HEK293 (cell line): Measurements from ENCODE around the gene MALRD1.

Experiments
- CTCF ChIA-PET: fragments of 350-600 bp; formaldehyde crosslinking; extraction: SDS; loops from one replicate; lab custom pipeline; 2021; ENCODE audit warnings: antibody characterized with exemption; lab: Yijun Ruan, JAX
- POLR2A ChIA-PET: fragments of 300-600 bp; formaldehyde crosslinking; extraction: SDS; loops from one replicate; lab custom pipeline; 2020; ENCODE audit warnings: antibody characterized with exemption, inconsistent platforms; lab: Yijun Ruan, JAX
- H3K27ac ChIP-seq: fragments of 200-500 bp; sonication (Bioruptor generic); 2 replicates; pipeline ENCODE4 v1.5.1; 2014; ENCODE audit warnings: low read depth, low read length, control low read depth, inconsistent platforms; ENCODE audit errors: extremely low read depth
- H3K36me3 ChIP-seq, 2 experiments: fragments of 200-500 bp in 1 of 2; sonication (Bioruptor generic) in 1 of 2; 1 replicate in 1 of 2; 2 replicates in 1 of 2; pipeline ENCODE4 v1.5.1; 2014 to 2017; ENCODE audit warnings: inconsistent platforms in 2 of 2, low read length in 2 of 2; ENCODE audit not compliant: control insufficient read depth in 2 of 2, insufficient read depth in 1 of 2
- H3K4me1 ChIP-seq: fragments of 200-500 bp; sonication (Bioruptor generic); 2 replicates; pipeline ENCODE4 v1.5.1; 2014; ENCODE audit warnings: mild to moderate bottlenecking, low read length, inconsistent platforms; ENCODE audit not compliant: control insufficient read depth, insufficient read depth
- H3K4me3 ChIP-seq: 2 replicates; pipeline ENCODE4 v1.5.1; 2011; ENCODE audit warnings: low read depth, mild to moderate bottlenecking, control low read depth, low read length, moderate library complexity
- H3K9me3 ChIP-seq: fragments of 200-500 bp; sonication (Bioruptor generic); 2 replicates; pipeline ENCODE4 v1.5.1; 2014; ENCODE audit warnings: low read depth, low read length, inconsistent platforms; ENCODE audit not compliant: control insufficient read depth, insufficient read depth
- BCL6B ChIP-seq: fragments of 450-650 bp; formaldehyde crosslinking; IDR thresholded peaks from 2 replicates; pipeline ENCODE4 v1.5.1; 2017; ENCODE audit warnings: missing biosample characterization, missing genetic modification characterization
- KLF9 ChIP-seq: fragments of 450-650 bp; formaldehyde crosslinking; IDR thresholded peaks from 2 replicates; pipeline ENCODE4 v1.5.1; 2016; ENCODE audit warnings: missing biosample characterization, missing genetic modification characterization, low read depth
- PBX3 ChIP-seq: sonication (generic); formaldehyde crosslinking; IDR thresholded peaks from 2 replicates; pipeline ENCODE4 v1.8.1; 2022; ENCODE audit warnings: mild to moderate bottlenecking, moderate library complexity, missing genetic modification reagents
- PRDM2 ChIP-seq: fragments of 450-650 bp; formaldehyde crosslinking; IDR thresholded peaks from 2 replicates; pipeline ENCODE4 v1.5.1; 2016; ENCODE audit warnings: missing biosample characterization, missing genetic modification characterization, borderline replicate concordance
- TCF7L2 ChIP-seq: IDR thresholded peaks from 2 replicates; pipeline ENCODE4 v1.6.1; 2011; ENCODE audit warnings: low read depth, mild to moderate bottlenecking, inconsistent platforms, low read length, moderate library complexity, borderline replicate concordance
- ZBTB1 ChIP-seq: fragments of 450-650 bp; formaldehyde crosslinking; IDR thresholded peaks from 2 replicates; pipeline ENCODE4 v1.5.1; 2016; ENCODE audit warnings: missing biosample characterization, missing genetic modification characterization
- ZFHX2 ChIP-seq: fragments of 450-650 bp; formaldehyde crosslinking; conservative IDR thresholded peaks from 2 replicates; pipeline ENCODE4 v1.5.1; 2016; ENCODE audit warnings: missing biosample characterization, missing genetic modification characterization
- ZNF140 ChIP-seq: fragments of 450-650 bp; formaldehyde crosslinking; IDR thresholded peaks from 2 replicates; pipeline ENCODE4 v1.5.1; 2016; ENCODE audit warnings: missing biosample characterization, missing genetic modification characterization
- ZNF174 ChIP-seq: fragments of 450-650 bp; formaldehyde crosslinking; IDR thresholded peaks from 2 replicates; pipeline ENCODE4 v1.5.0; 2017; ENCODE audit warnings: missing biosample characterization, mild to moderate bottlenecking, missing genetic modification characterization
- ZNF529 ChIP-seq: fragments of 450-650 bp; formaldehyde crosslinking; IDR thresholded peaks from 2 replicates; pipeline ENCODE4 v1.5.1; 2017; ENCODE audit warnings: missing genetic modification characterization, missing biosample characterization; ENCODE audit not compliant: insufficient replicate concordance
- ZNF555 ChIP-seq: fragments of 450-650 bp; formaldehyde crosslinking; conservative IDR thresholded peaks from 2 replicates; pipeline ENCODE4 v1.5.1; 2017; ENCODE audit warnings: missing biosample characterization, mild to moderate bottlenecking, missing genetic modification characterization, inconsistent platforms
- ZNF664 ChIP-seq: fragments of 450-650 bp; formaldehyde crosslinking; IDR thresholded peaks from 2 replicates; pipeline ENCODE4 v1.5.1; 2016; ENCODE audit warnings: missing biosample characterization, missing genetic modification characterization
- ZNF747 ChIP-seq: fragments of 450-650 bp; formaldehyde crosslinking; IDR thresholded peaks from 2 replicates; pipeline ENCODE4 v1.5.1; 2016; ENCODE audit warnings: missing biosample characterization, missing genetic modification characterization
- ZNF76 ChIP-seq: fragments of 450-650 bp; formaldehyde crosslinking; IDR thresholded peaks from 2 replicates; pipeline ENCODE4; 2016; ENCODE audit warnings: low read depth, missing biosample characterization, missing genetic modification characterization, borderline replicate concordance
- ZNF792 ChIP-seq: fragments of 450-650 bp; formaldehyde crosslinking; IDR thresholded peaks from 2 replicates; pipeline ENCODE4 v1.5.1; 2016; ENCODE audit warnings: missing biosample characterization, missing genetic modification characterization

Gene MALRD1

GRCh38 chr10:19572056-19572455, 523.5 kb downstream of the MALRD1 start (continued):
- no peak for TF ChIP-seq PBX3 (CRISPR knock-in tag)
- TF ChIP-seq ZFHX2 (tag by site-specific recombination) = no peak
- TF ChIP-seq ZNF140 (tag by site-specific recombination) = no peak
- TF ChIP-seq, all 188 proteins: peak for 0

GRCh38 chr10:19576576-19576975, 528.0 kb downstream of the MALRD1 start:
- no peaks in the 10 kb centered on the region for H3K9me3 ChIP-seq
- no peak for TF ChIP-seq KLF9 (tag by site-specific recombination)
- H3K4me3 ChIP-seq = no peak overlapping the region
- ChIA-PET POLR2A (no interaction called here), CTCF (no interaction called here)
- no peak overlapping the region for H3K27ac ChIP-seq
- no peaks in the 10 kb centered on the region for H3K4me1 ChIP-seq
- no peaks in the 10 kb centered on the region for H3K36me3 ChIP-seq

GRCh38 chr10:19577381-19577780, 528.8 kb downstream of the MALRD1 start:
- no peak overlapping the region for H3K4me3 ChIP-seq
- no peak overlapping the region for H3K27ac ChIP-seq
- no peak for TF ChIP-seq PRDM2
- no peak for TF ChIP-seq ZNF76 (tag by site-specific recombination)
- no peaks in the 10 kb centered on the region for H3K36me3 ChIP-seq
- no peaks in the 10 kb centered on the region for H3K9me3 ChIP-seq
- H3K4me1 ChIP-seq = no peaks in the 10 kb centered on the region
- CTCF ChIA-PET = interaction anchor here (0.7 kb wide), 1 partner anchor 48 kb away, joined by 3 read pairs; no protein-coding TSS in a partner anchor
- POLR2A ChIA-PET = no interaction called here

- POLR2A ChIA-PET = no interaction called here
Measured at GRCh38 chr10:19577807-19578206, 529.2 kb downstream of the MALRD1 start.

More at GRCh38 chr10:19577807-19578206, 529.2 kb downstream of the MALRD1 start:
- H3K36me3 ChIP-seq = no peaks in the 10 kb centered on the region
- no peak overlapping the region for H3K27ac ChIP-seq
- no peaks in the 10 kb centered on the region for H3K4me1 ChIP-seq
- no peak overlapping the region for H3K4me3 ChIP-seq
- TF ChIP-seq ZNF792 (tag by site-specific recombination) (no peak), PBX3 (CRISPR knock-in tag) (no peak), ZNF174 (tag by site-specific recombination) (no peak), ZNF664 (tag by site-specific recombination) (no peak), ZNF555 (tag by site-specific recombination) (no peak), ZNF747 (tag by site-specific recombination) (no peak), BCL6B (tag by site-specific recombination) (no peak), ZBTB1 (tag by site-specific recombination) (no peak), ZNF529 (tag by site-specific recombination) (no peak), TCF7L2 (no peak)
- CTCF ChIA-PET = interaction anchor here (0.7 kb wide), 1 partner anchor 48 kb away, joined by 3 read pairs; no protein-coding TSS in a partner anchor
- H3K9me3 ChIP-seq = no peaks in the 10 kb centered on the region
